ENCODE data around the gene SPATA33.
A peak's percentile ranks its signal among the peaks of the same experiment; 100 is the strongest.
"Not testable (repeated sequence)": the region's sequence is repeated elsewhere in the genome, so short reads cannot be mapped to it uniquely, and the experiment has no call there.

SPATA33 gene

GRCh38 chr16:89629827-89630610 lies 27.6 kb upstream of the SPATA33 start:
- DNase-seq (ENCODE audit: low read depth), result no peak

DNA sequence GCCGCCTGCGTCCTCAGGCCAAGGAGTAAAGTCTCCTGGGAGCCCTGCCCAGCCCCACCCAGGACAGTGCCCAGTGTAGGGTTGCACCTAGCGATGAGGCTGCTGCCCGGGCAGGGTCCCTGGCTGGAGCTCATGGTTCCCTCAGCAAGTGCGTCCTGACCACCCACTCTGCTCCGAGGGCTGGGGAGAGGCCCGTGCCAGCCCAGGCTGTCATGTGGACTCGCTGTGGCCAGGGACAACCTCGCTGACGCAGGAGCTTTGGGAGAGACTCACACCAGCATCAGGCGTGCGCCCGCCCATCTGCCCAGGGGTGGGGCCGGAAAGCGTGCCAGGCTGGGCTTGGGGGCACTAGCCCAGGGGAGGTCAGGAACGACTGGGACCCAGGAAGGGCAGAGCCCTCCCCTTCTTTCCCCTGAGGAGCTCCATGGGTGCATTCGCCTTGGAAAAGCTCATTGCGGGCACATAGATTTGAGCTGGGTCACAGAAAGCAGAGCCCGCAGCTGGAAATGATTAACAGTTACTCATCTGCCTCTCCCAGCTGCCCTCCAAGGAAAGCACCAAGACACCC lies 24.5 kb upstream of the SPATA33 start:
- DNase-seq (ENCODE audit: low read depth), result peak; percentile 92

- not testable (repeated sequence) for DNase-seq (ENCODE audit: low read depth)
Observed at GRCh38 chr16:89634463-89635385, 22.9 kb upstream of the SPATA33 start.

GRCh38 chr16:89636663-89637062 lies 21.0 kb upstream of the SPATA33 start:
- no peak for DNase-seq (ENCODE audit: low read depth)

DNA sequence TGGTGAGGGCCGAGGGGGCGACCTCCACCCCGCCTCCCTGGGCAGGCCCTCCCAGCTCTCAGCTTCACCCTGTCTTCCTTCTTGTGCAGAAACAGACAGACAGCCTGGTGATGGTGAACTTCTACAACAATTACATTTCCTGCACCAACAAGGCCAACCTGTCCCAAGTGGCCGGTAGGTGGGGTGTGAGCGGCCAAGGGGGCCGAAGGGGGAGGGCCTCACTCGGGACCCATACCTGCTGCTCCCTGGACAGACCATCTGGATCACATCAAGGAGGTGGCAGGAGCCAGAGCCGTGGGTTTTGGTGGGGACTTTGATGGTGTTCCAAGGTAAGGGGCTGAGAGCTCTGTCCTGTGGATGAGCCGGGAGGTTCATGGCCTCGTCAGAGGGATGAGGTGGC lies 20.3 kb upstream of the SPATA33 start:
- no peak for DNase-seq (ENCODE audit: low read depth)

- no peak for DNase-seq (ENCODE audit: low read depth)
Observed at GRCh38 chr16:89638455-89638854, 19.2 kb upstream of the SPATA33 start.

DNA sequence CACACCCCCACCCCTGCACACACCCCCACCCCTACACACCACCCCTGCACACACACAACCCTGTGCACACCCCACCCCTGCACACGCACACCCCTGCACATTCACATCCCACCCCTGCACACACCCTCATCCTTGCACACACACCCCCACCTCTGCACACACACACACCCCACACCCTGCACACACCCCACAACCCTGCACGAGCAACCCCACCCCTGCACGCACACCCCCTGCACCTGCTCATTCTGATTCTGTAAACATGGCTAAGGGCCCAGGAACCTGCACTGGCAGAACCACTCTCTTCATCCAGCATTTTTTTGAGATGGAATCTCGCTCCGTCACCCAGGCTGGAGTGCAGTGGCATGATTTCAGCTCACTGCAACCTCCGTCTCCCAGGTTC lies 18.3 kb upstream of the SPATA33 start:
- no peak for DNase-seq (ENCODE audit: low read depth)

DNA sequence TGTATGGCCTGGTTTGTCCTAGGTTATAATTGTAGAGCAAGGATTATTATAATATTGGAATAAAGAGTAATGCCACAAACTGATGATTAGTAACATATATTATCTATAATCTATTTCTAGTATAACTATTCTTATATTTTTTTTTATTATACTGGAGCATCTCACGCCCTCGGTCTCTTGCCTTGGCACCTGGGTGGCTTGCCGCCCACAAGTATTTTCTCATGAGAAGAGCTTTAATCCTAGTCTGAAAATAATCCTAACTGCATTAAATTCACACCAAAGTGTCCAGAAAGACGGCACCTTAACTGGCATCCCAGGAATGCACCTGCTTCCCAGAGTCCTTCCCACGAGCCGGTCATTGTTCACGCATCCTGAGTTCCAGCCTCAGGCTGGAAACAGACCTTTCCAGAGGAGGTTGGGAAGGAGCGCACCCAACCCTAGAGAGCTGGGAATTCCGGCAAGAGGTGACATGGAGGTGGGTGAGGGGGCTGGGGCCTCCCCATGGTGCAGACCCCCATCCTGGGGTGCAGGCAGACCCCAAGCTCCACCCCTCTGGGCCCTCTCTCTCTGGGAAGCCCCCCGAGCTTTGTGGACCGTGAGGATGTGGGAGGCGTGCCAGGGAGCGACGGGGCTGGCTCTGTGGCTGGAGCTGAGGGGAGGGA lies 16.0 kb upstream of the SPATA33 start:
- no peak for DNase-seq (ENCODE audit: low read depth)

- DNase-seq (ENCODE audit: low read depth), result no peak
Observed at GRCh38 chr16:89642574-89642973, 15.1 kb upstream of the SPATA33 start.

GRCh38 chr16:89643769-89644300 lies 13.8 kb upstream of the SPATA33 start:
- no peak for DNase-seq (ENCODE audit: low read depth)

- no peak for DNase-seq (ENCODE audit: low read depth)
Observed at GRCh38 chr16:89645122-89645521, 12.5 kb upstream of the SPATA33 start.

- no peak for DNase-seq (ENCODE audit: low read depth)
Observed at GRCh38 chr16:89646270-89646669, 11.4 kb upstream of the SPATA33 start.

DNA sequence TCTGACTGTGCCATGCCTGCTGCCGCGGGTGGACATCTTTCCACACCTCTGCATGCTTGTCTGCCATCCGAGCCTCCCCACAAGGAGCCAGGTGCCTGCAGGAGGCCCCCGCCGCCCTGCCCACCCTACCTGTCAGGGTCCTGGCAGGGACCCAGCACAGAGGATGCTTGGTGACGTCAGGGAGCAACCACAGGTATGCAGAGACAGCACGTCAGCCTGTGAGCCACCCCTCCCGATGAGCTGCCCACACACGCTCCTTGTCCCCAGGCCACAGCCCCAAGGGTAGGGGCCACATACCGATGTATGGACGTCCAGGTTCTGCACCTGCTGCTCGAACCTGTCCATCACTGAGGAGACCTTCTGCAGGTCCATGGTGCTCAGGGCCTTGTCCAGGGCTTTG lies 10.7 kb upstream of the SPATA33 start:
- DNase-seq (ENCODE audit: low read depth), result no peak

DNA sequence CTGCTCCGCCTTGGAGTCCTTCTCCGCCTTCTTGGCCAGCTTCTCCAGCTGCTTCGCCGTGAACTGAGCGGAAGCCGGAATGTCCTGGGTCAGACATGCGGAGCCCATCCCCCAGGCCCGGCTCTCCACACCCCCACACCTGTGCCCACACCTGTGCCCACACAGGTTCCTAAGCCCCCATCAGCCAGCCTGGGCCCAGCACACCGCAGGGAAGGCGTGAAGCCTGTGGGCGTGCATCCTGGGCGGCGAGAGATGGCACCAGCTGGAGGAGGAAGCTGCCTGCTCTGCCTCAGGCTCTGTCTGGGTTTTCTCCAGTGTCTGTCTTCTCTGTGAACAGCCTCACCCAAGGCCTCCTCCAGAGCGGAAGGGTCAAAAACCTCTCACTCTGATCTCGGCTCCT lies 6.1 kb upstream of the SPATA33 start:
- DNase-seq (ENCODE audit: low read depth), result no peak

DNA sequence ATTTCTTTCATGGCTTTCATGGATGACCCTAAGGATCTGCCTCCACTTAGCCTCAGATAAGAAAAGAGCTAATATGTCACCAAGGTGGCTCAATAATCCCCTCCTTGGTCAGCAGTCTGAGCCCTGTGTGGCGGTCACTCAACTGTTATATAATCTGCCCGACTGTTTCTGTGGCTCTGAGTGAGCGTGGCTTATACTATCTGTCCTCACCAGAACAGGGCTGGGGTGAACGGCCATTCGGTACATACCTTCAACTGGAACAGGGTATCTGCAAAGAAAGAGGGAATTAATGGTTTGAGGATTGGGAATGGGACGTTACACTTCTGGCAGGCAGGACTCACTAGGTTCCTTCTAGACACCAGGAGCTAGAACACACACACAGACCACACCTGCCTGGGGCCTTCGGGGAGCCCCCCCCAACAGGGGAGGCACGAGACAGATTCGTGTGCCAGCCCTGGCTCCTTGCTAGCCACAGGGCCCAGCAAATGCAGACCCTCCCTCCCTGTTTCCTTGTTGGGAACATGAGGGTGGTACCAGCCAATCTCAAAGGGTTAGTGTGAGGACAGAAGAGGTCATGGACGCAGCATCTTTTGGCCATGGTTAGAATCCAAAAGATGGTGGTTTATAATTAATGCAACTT lies 3.9 kb upstream of the SPATA33 start:
- no peak for DNase-seq (ENCODE audit: low read depth)

DNA sequence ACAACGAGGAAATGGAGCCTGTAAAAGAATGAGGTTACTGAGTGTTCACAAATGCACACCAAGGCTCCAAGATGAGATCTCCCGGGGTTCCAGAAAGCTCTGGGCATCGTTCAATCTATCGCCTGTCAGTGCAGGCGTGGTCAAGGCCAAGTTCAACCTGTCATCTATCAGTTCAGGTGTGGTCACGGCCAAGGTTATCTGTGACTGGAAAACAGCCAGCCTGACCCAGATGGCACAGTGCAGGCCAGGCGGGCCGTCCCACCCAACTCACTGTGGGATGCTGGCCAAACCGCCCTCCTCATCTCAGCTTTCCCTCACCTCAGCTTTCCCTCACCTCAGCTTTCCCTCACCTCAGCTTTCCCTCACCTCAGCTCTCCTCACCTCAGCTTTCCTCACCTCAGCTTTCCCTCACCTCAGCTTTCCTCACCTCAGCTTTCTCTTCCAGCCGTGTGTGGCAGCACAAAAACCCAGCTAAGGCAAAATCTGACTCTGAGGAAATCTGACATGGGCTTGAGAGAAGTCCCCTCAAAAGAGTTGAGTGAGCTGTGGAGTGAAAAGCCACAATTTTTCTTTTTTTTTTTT lies 2.5 kb upstream of the SPATA33 start:
- DNase-seq (ENCODE audit: low read depth), result no peak

GRCh38 chr16:89656435-89657121 lies 1.1 kb upstream of the SPATA33 start:
- DNase-seq (ENCODE audit: low read depth), result no peak

GRCh38 chr16:89658221-89658879 lies 714 bp downstream of the SPATA33 start:
- peak; percentile 31 for DNase-seq (ENCODE audit: low read depth)

- DNase-seq (ENCODE audit: low read depth), result no peak
Observed at GRCh38 chr16:89660146-89660545, 2.5 kb downstream of the SPATA33 start.

DNA sequence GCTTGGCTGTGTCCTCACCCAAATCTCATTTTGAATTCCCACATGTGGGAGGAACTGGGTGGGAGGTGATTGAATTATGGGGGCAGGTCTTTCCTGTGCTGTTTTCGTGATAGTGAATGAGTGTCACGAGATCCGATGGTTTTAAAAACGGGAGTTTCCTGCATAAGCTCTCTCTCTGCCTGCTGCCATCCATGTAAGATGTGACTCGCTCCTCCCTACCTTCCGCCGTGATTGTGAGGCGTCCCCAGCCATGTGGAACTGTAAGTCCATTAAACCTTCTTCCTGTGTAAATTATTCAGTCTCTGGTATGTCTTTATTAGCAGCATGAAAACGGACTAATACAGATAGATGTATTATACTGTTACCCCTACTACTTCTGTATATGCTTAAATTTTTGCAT lies 3.6 kb downstream of the SPATA33 start:
- no peak for DNase-seq (ENCODE audit: low read depth)

All from EH (cell line).